GM21423 (cell line): Measurements from ENCODE around the gene MRPL14.
"Not testable (repeated sequence)": the region's sequence is repeated elsewhere in the genome, so short reads cannot be mapped to it uniquely, and the experiment has no call there.

Experiments used
- ATAC-seq: cut with Tn5 transposase; IDR thresholded peaks from one replicate; pipeline ENCODE4 v1.9.1; 2021; ENCODE audit warnings: mild to moderate bottlenecking, moderate library complexity; ENCODE audit not compliant: unreplicated experiment

Gene MRPL14

GRCh38 chr6:44102527-44102926, 24.7 kb downstream of the MRPL14 start:
- ATAC-seq = no peak

- no peak for ATAC-seq
Measured at GRCh38 chr6:44101832-44102231, 25.4 kb downstream of the MRPL14 start.

GRCh38 chr6:44100088-44100550, 27.1 kb downstream of the MRPL14 start:
- ATAC-seq = no peak

- no peak for ATAC-seq
Measured at GRCh38 chr6:44099192-44099591, 28.1 kb downstream of the MRPL14 start.

GRCh38 chr6:44097782-44098317, 29.4 kb downstream of the MRPL14 start:
- ATAC-seq = no peak

GRCh38 chr6:44096612-44097011, 30.6 kb downstream of the MRPL14 start:
- peak; percentile 46 for ATAC-seq

- ATAC-seq = not testable (repeated sequence)
Measured at GRCh38 chr6:44095243-44095623, 32.0 kb downstream of the MRPL14 start.

- ATAC-seq = no peak
Measured at GRCh38 chr6:44094403-44095242, 32.6 kb downstream of the MRPL14 start.

- ATAC-seq = no peak
Measured at GRCh38 chr6:44093750-44094402, 33.4 kb downstream of the MRPL14 start.

GRCh38 chr6:44093066-44093465, 34.2 kb downstream of the MRPL14 start:
- no peak for ATAC-seq

- no peak for ATAC-seq
Measured at GRCh38 chr6:44091981-44092884, 35.0 kb downstream of the MRPL14 start.

GRCh38 chr6:44091356-44091755, 35.9 kb downstream of the MRPL14 start:
- ATAC-seq = not testable (repeated sequence)

- no peak for ATAC-seq
Measured at GRCh38 chr6:44090465-44090864, 36.8 kb downstream of the MRPL14 start.

GRCh38 chr6:44088827-44089590, 38.2 kb downstream of the MRPL14 start:
- no peak for ATAC-seq

- no peak for ATAC-seq
Measured at GRCh38 chr6:44087623-44088022, 39.6 kb downstream of the MRPL14 start.

GRCh38 chr6:44086931-44087574, 40.2 kb downstream of the MRPL14 start:
- no peak for ATAC-seq

- ATAC-seq = no peak
Measured at GRCh38 chr6:44085219-44085618, 42.0 kb downstream of the MRPL14 start.

GRCh38 chr6:44084231-44085014, 42.8 kb downstream of the MRPL14 start:
- no peak for ATAC-seq

- no peak for ATAC-seq
Measured at GRCh38 chr6:44082872-44083321, 44.4 kb downstream of the MRPL14 start.
